ENCODE results near the gene SLC25A12. TPM values are rescaled to one million over a fixed set of nuclear protein-coding genes. Genes with fewer than 3 reads are reported as not detected.

The SLC25A12 gene
- total and polyA plus RNA-seq, 2 donors (not counting 3 experiments of a cell fraction or from before 2014, with no cell fraction given), result 13.6 to 17.1 TPM

- ChIA-PET POLR2A (no interaction called here), CTCF (interaction anchor here (0.9 kb wide), 1 partner anchor 66 kb away, joined by 3 read pairs; no protein-coding TSS in a partner anchor)
- no peak for TF ChIP-seq POLR2AphosphoS5 (IDR thresholded peaks at IDR 0.05; ENCODE audit: insufficient read depth, low read depth, low read length)
- no peak for TF ChIP-seq MAX (IDR thresholded peaks at IDR 0.05; ENCODE audit: insufficient read depth, insufficient read length)
- TF ChIP-seq CTCF (IDR thresholded peaks at IDR 0.05; ENCODE audit: extremely low read depth in 1 of 2, insufficient read depth in 1 of 2, low read depth in 1 of 2, low read length in 2 of 2), result no peak
- TF ChIP-seq EZH2 (IDR thresholded peaks at IDR 0.05; ENCODE audit: borderline replicate concordance, low read depth, low read length, severe bottlenecking), result no peak
- no peak for TF ChIP-seq MYC (IDR thresholded peaks at IDR 0.05; ENCODE audit: low read depth, low read length)
- TF ChIP-seq POLR2A (IDR thresholded peaks at IDR 0.05; ENCODE audit: low read depth, low read length), result no peak
- no peak for TF ChIP-seq FOS (IDR thresholded peaks at IDR 0.05; ENCODE audit: borderline replicate concordance, insufficient read depth, low read length)
- TF ChIP-seq JUN (IDR thresholded peaks at IDR 0.05; ENCODE audit: borderline replicate concordance, insufficient read depth, insufficient read length, low read depth), result no peak
- TF ChIP-seq GATA2 (IDR thresholded peaks at IDR 0.05; ENCODE audit: insufficient read depth, insufficient read length, low read depth, low read length), result no peak
- H3K36me3 ChIP-seq (ENCODE audit: control insufficient read depth in 2 of 2, extremely low read depth in 1 of 2, insufficient read depth in 2 of 2, low read length in 2 of 2), result no peaks in the 10 kb centered on the region
- no peak overlapping the region for H3K9ac ChIP-seq (replicated peaks; ENCODE audit: extremely low read depth, insufficient read depth, low read length)
- no peaks in the 10 kb centered on the region for H3K79me2 ChIP-seq (ENCODE audit: control insufficient read depth, insufficient read depth, low read length)
- no peaks in the 10 kb centered on the region for H3K9me3 ChIP-seq (replicated peaks; ENCODE audit: control insufficient read depth, insufficient read depth, low read length)
- DNase-seq (ENCODE audit: low read depth, low spot score), result no peak
- H3K4me3 ChIP-seq (replicated peaks in 1 of 3; ENCODE audit: insufficient read depth in 1 of 3, low read depth in 1 of 3, low read length in 3 of 3), result no peak overlapping the region
- no peak overlapping the region for H3K27ac ChIP-seq (ENCODE audit: insufficient read depth, low read depth, low read length)
- no peak overlapping the region for H2AFZ ChIP-seq (ENCODE audit: low read depth, low read length)
- H3K4me1 ChIP-seq (ENCODE audit: control insufficient read depth, extremely low read depth, insufficient read depth, low read length), result no peaks in the 10 kb centered on the region
- H3K9me1 ChIP-seq (replicated peaks; ENCODE audit: control insufficient read depth, extremely low read depth, insufficient read depth, low read length), result no peaks in the 10 kb centered on the region
- no peak for FAIRE-seq
- H3K4me2 ChIP-seq (ENCODE audit: insufficient read depth, low read length), result no peak overlapping the region
- dilution Hi-C loops (cut with MboI; ENCODE audit: extremely low pct_ligation_motif_present, low sequenced_read_pairs), result no loop called here
- BruUV-seq (replicated peaks), result no TSS peak
- no peaks in the 10 kb centered on the region for H3K27me3 ChIP-seq (ENCODE audit: control insufficient read depth in 2 of 2, insufficient read depth in 2 of 2, low read length in 2 of 2)
- H4K20me1 ChIP-seq (replicated peaks; ENCODE audit: control insufficient read depth, extremely low read depth, insufficient read depth, low read length), result no peaks in the 10 kb centered on the region
- intact Hi-C loops (cut with micrococcal nuclease), result no loop called here
These were observed 122.6 kb downstream of the SLC25A12 start for GRCh38 chr2:171771463-171771862.
